T-cell (primary cell): Measurements from ENCODE around the gene RASSF8. TPM values are rescaled to one million over a fixed set of nuclear protein-coding genes. Genes with fewer than 3 reads are reported as not detected.

Source experiments
- ATAC-seq, 4 experiments: fragments of 200-7000 bp in 3 of 4; fragments of 150-1000 bp in 1 of 4; cut with Tn5 transposase; replicated peaks in 1 of 4; 1 replicate in 3 of 4; 2 replicates in 1 of 4; pipeline ENCODE4 v1.10.0; 2021; ENCODE audit warnings: moderate library complexity in 3 of 4, mild to moderate bottlenecking in 2 of 4, moderate number of reproducible peaks in 1 of 4
- CTCF ChIA-PET, 2 donors: fragments of 300-600 bp; sonication (Branson Sonifier 250); formaldehyde crosslinking; loops; one replicate each; lab custom pipeline; 2022; ENCODE audit warnings: antibody characterized with exemption in 2 of 2; lab: Charles Lee
- POLR2A ChIA-PET, 2 donors: fragments of 300-600 bp; sonication (Branson Sonifier 250); formaldehyde crosslinking; loops; one replicate each; lab custom pipeline; 2022; ENCODE audit warnings: antibody characterized with exemption in 2 of 2; lab: Charles Lee
- DNase-seq, 35 experiments: peaks; one replicate each; pipeline versions ENCODE4 v3.0.0 to v3.0.0-alpha.2; 2013 to 2023
- H3K27ac ChIP-seq: one replicate; pipeline ENCODE4 v1.5.1; 2013; ENCODE audit warnings: low read length
- H3K27me3 ChIP-seq, 2 experiments: replicated peaks in 1 of 2; 1 replicate in 1 of 2; 2 replicates in 1 of 2; pipeline versions ENCODE4 v1.6.1 to v1.7.0; 2013; ENCODE audit warnings: low read length in 1 of 2, mixed read lengths in 1 of 2; ENCODE audit not compliant: control insufficient read depth in 2 of 2, insufficient read depth in 2 of 2; ENCODE audit errors: extremely low read depth in 1 of 2
- H3K36me3 ChIP-seq, 2 donors: 1 replicate in 1 of 2; 2 replicates in 1 of 2; pipeline versions ENCODE4 v1.6.1 to v1.7.0; 2013; ENCODE audit warnings: low read length in 1 of 2; ENCODE audit not compliant: control insufficient read depth in 2 of 2, insufficient read depth in 1 of 2; ENCODE audit errors: extremely low read depth in 1 of 2
- H3K4me1 ChIP-seq, 2 experiments: 1 replicate in 1 of 2; 2 replicates in 1 of 2; pipeline versions ENCODE4 v1.6.1 to v1.7.0; 2013; ENCODE audit warnings: low read length in 2 of 2, mixed read lengths in 1 of 2; ENCODE audit not compliant: insufficient read depth in 2 of 2, control insufficient read depth in 1 of 2; ENCODE audit errors: extremely low read depth in 1 of 2
- H3K4me3 ChIP-seq, 2 donors: 1 replicate in 1 of 2; 2 replicates in 1 of 2; pipeline versions ENCODE4 v1.5.1 to v1.7.0; 2013; ENCODE audit warnings: mild to moderate bottlenecking in 2 of 2, low read length in 1 of 2, moderate library complexity in 1 of 2; ENCODE audit not compliant: control insufficient read depth in 1 of 2; ENCODE audit errors: extremely low read depth in 1 of 2
- H3K9me3 ChIP-seq: 2 replicates; pipeline ENCODE4 v1.7.0; 2013
- H3K27ac Mint-ChIP-seq, 2 donors: one replicate each; pipeline ENCODE4 v1.8.0; 2020 to 2021; ENCODE audit warnings: mild to moderate bottlenecking in 2 of 2, mixed read lengths in 2 of 2
- H3K27me3 Mint-ChIP-seq, 2 donors: one replicate each; pipeline ENCODE4 v1.8.0; 2021 to 2022; ENCODE audit warnings: mixed read lengths in 2 of 2
- H3K36me3 Mint-ChIP-seq: one replicate; pipeline ENCODE4 v1.8.0; 2021; ENCODE audit warnings: mixed read lengths
- H3K4me1 Mint-ChIP-seq, 3 donors: one replicate each; pipeline ENCODE4 v1.8.0; 2020 to 2022; ENCODE audit warnings: mixed read lengths in 3 of 3, mild to moderate bottlenecking in 1 of 3
- H3K4me3 Mint-ChIP-seq, 3 donors: one replicate each; pipeline ENCODE4 v1.8.0; 2020 to 2022; ENCODE audit warnings: mild to moderate bottlenecking in 3 of 3, mixed read lengths in 3 of 3, moderate library complexity in 3 of 3
- H3K9me3 Mint-ChIP-seq, 3 donors: one replicate each; pipeline ENCODE4 v1.8.0; 2020 to 2022; ENCODE audit warnings: mixed read lengths in 3 of 3
- WGBS: methylation state at CpG from one replicate; pipeline ENCODE4 v1.1.5; 2013; ENCODE audit warnings: missing lambda C conversion rate; ENCODE audit not compliant: insufficient coverage; 5-methylcytosine and 5-hydroxymethylcytosine counted together
- total RNA-seq, 35 experiments: library from RNA in 6 of 35; stranded (reverse) in 6 of 35; fragments of 120-200 nt in 1 of 35; gene quantifications; one replicate each; pipeline versions ENCODE4 v1.2.1 to v1.2.4 and lab custom pipeline; 2013 to 2026

Gene RASSF8
- total RNA-seq, 5 donors from 2014 or later (not counting 1 experiment from before 2014, with no cell fraction given) = 0.50 to 0.98 (median 0.73) TPM; not detected in 1

DNA sequence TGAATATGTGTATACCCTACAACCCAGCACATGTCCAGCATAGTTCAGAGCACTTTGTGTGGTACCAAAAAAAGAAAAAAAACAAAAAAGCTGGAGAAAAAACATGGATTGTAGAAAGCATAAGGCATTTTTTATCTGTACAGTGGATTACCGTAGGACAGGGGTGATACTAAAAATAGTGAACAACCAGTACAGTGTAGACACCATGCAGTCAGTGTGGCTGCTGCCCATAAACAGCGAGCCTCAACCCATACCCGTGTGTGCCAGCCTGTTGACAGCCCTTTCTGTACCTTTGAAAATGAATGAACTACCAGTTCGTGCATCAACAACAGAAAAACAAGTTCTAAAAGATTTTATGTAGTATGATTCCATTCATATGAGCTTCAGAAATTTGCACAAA lies 25.1 kb downstream of the RASSF8 start:
- no peaks in the 10 kb centered on the region for H3K36me3 ChIP-seq
- H3K4me1 ChIP-seq = no peaks in the 10 kb centered on the region
- Mint-ChIP-seq H3K9me3 (no peaks in the 10 kb centered on the region), H3K4me1 (peaks cover 0 to 7% (median 0%) of the 10 kb centered on the region in 3 donors), H3K36me3 (no peaks in the 10 kb centered on the region), H3K4me3 (no peak overlapping the region), H3K27me3 (peaks cover 4% of the 10 kb centered on the region in 2 donors), H3K27ac (no peak overlapping the region)
- no peaks in the 10 kb centered on the region for H3K27me3 ChIP-seq
- ChIA-PET POLR2A (no interaction called here), CTCF (interaction anchor here in 1 of 2 donors (0.6 kb wide), 2 partner anchors 12 to 765 kb away, joined by 3 read pairs; no protein-coding TSS in a partner anchor)
- no peaks in the 10 kb centered on the region for H3K9me3 ChIP-seq
- H3K4me3 ChIP-seq = no peak overlapping the region
- WGBS = 81% methylated on average over 3 of the region's 4 CpGs
- no peak overlapping the region for H3K27ac ChIP-seq
- ATAC-seq (no peak), DNase-seq (no peak)

DNA sequence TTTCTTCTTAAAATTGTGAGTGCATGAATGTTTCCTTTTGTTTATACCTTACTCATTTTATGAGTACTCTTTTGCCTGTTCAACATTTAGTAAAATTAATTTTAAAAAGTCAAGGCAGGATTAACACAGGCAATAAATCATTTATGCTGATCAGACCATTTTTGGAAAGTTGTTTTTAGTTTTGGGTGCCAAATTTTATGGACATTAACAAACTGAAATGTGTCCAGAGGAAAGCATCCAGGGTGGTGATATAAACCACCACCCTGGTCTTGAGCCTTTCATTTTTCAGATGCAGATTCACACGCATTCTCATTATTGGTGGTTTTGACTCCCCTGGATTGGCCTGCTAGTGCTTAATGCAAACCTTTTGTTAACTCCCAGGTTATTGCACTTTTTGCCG lies 26.3 kb downstream of the RASSF8 start:
- H3K27me3 Mint-ChIP-seq = peaks cover under 1 to 4% of the 10 kb centered on the region in 2 donors
- H3K9me3 ChIP-seq = no peaks in the 10 kb centered on the region
- no peak overlapping the region for H3K4me3 ChIP-seq
- no peaks in the 10 kb centered on the region for H3K36me3 ChIP-seq
- H3K27ac ChIP-seq = no peak overlapping the region
- no peaks in the 10 kb centered on the region for H3K9me3 Mint-ChIP-seq
- DNase-seq (no peak), ATAC-seq (no peak)
- H3K4me1 ChIP-seq = no peaks in the 10 kb centered on the region
- no peak overlapping the region for H3K27ac Mint-ChIP-seq
- WGBS = 100% methylated on average over 1 of the region's 2 CpGs
- no peaks in the 10 kb centered on the region for H3K27me3 ChIP-seq
- POLR2A ChIA-PET = no interaction called here
- peaks cover 0 to 7% (median 0%) of the 10 kb centered on the region in 3 donors for H3K4me1 Mint-ChIP-seq
- H3K36me3 Mint-ChIP-seq = no peaks in the 10 kb centered on the region
- H3K4me3 Mint-ChIP-seq = no peak overlapping the region
- CTCF ChIA-PET = interaction anchor here in 1 of 2 donors (0.6 kb wide), 1 partner anchor 82 kb away, joined by 3 read pairs; no protein-coding TSS in a partner anchor

GRCh38 chr12:25985316-25986175 lies 27.1 kb downstream of the RASSF8 start:
- H3K9me3 ChIP-seq = no peaks in the 10 kb centered on the region
- no peaks in the 10 kb centered on the region for H3K27me3 ChIP-seq
- H3K27ac ChIP-seq = no peak overlapping the region
- Mint-ChIP-seq H3K4me1 (peaks cover 0 to 7% (median 0%) of the 10 kb centered on the region in 3 donors), H3K36me3 (no peaks in the 10 kb centered on the region), H3K27ac (no peak overlapping the region), H3K27me3 (peaks cover 0 to 4% of the 10 kb centered on the region in 2 donors), H3K9me3 (no peaks in the 10 kb centered on the region), H3K4me3 (no peak overlapping the region)
- DNase-seq = no peak
- no peak overlapping the region for H3K4me3 ChIP-seq
- ATAC-seq = no peak
- ChIA-PET POLR2A (no interaction called here), CTCF (interaction anchor here in 1 of 2 donors (0.8 kb wide), 1 partner anchor 586 kb away, joined by 3 read pairs; no protein-coding TSS in a partner anchor)
- 52% methylated on average over 2 of the region's 8 CpGs for WGBS
- no peaks in the 10 kb centered on the region for H3K4me1 ChIP-seq
- H3K36me3 ChIP-seq = no peaks in the 10 kb centered on the region

DNA sequence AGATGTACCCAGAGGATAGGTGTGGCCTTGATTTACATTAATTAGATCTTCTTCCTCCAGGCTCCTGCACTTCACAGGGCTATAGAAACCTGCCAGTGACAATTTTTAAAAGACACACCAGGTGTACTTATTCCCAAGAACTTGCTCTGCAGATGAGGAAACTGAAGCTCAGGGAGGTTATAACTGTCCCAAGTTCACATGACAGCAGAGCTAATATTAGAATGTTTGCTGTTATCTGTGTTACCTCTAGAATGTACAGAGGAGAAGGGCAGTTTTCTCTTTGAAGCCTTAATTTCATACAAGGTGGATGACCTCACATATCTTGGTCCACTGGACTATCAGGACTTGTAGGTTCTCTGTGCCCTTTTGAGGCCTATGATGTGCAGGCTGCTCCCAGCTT lies 27.7 kb downstream of the RASSF8 start:
- Mint-ChIP-seq H3K4me3 (no peak overlapping the region), H3K9me3 (no peaks in the 10 kb centered on the region)
- CTCF ChIA-PET = interaction anchor here in 1 of 2 donors (0.8 kb wide), 1 partner anchor 587 kb away, joined by 3 read pairs; no protein-coding TSS in a partner anchor

GRCh38 chr12:25988505-25988904 lies 30.0 kb downstream of the RASSF8 start:
- Histone ChIP-seq H3K4me1 (no peaks in the 10 kb centered on the region), H3K9me3 (no peaks in the 10 kb centered on the region), H3K27ac (no peak overlapping the region), H3K36me3 (no peaks in the 10 kb centered on the region), H3K27me3 (no peaks in the 10 kb centered on the region), H3K4me3 (no peak overlapping the region)
- peaks cover 0 to 8% of the 10 kb centered on the region in 2 donors for H3K27me3 Mint-ChIP-seq
- no peak for DNase-seq
- H3K4me3 Mint-ChIP-seq = no peak overlapping the region
- CTCF ChIA-PET = interaction anchor here in 1 of 2 donors (1.7 kb wide), 1 partner anchor 10 kb away, joined by 5 read pairs; no protein-coding TSS in a partner anchor
- H3K27ac Mint-ChIP-seq = no peak overlapping the region
- H3K4me1 Mint-ChIP-seq = no peaks in the 10 kb centered on the region
- H3K36me3 Mint-ChIP-seq = no peaks in the 10 kb centered on the region
- ATAC-seq = no peak
- POLR2A ChIA-PET = no interaction called here
- no CpG with 5 or more reads among the region's 2 CpGs for WGBS
- no peaks in the 10 kb centered on the region for H3K9me3 Mint-ChIP-seq

More for the DNA sequence above, 27.7 kb downstream of the RASSF8 start:
- Histone ChIP-seq H3K4me1 (no peaks in the 10 kb centered on the region), H3K27me3 (no peaks in the 10 kb centered on the region), H3K27ac (no peak overlapping the region), H3K36me3 (no peaks in the 10 kb centered on the region), H3K9me3 (no peaks in the 10 kb centered on the region), H3K4me3 (no peak overlapping the region)
- POLR2A ChIA-PET = no interaction called here
- Mint-ChIP-seq H3K27me3 (peaks cover 0 to 4% of the 10 kb centered on the region in 2 donors), H3K36me3 (no peaks in the 10 kb centered on the region), H3K4me1 (peaks cover 0 to 7% (median 0%) of the 10 kb centered on the region in 3 donors), H3K27ac (no peak overlapping the region)
- DNase-seq = no peak
- no peak for ATAC-seq

GRCh38 chr12:25990495-25990894 lies 32.0 kb downstream of the RASSF8 start:
- DNase-seq (no peak), ATAC-seq (no peak)
- Mint-ChIP-seq H3K36me3 (no peaks in the 10 kb centered on the region), H3K4me1 (no peaks in the 10 kb centered on the region), H3K27me3 (peaks cover 0 to 4% of the 10 kb centered on the region in 2 donors), H3K27ac (no peak overlapping the region), H3K9me3 (no peaks in the 10 kb centered on the region), H3K4me3 (no peak overlapping the region)
- WGBS = no CpG with 5 or more reads among the region's 2 CpGs
- no peak overlapping the region for H3K27ac ChIP-seq
- no peaks in the 10 kb centered on the region for H3K9me3 ChIP-seq
- H3K36me3 ChIP-seq = no peaks in the 10 kb centered on the region
- H3K4me1 ChIP-seq = no peaks in the 10 kb centered on the region
- H3K27me3 ChIP-seq = no peaks in the 10 kb centered on the region
- no peak overlapping the region for H3K4me3 ChIP-seq
- ChIA-PET CTCF (no interaction called here), POLR2A (no interaction called here)
